Nephron (organoid): ENCODE measurements around the gene SPEG.

Experiments used
- H3K27ac Mint-ChIP-seq, 3 experiments: 2 replicates each; pipeline ENCODE4 v1.8.0; 2020; ENCODE audit warnings: mixed read lengths in 3 of 3, mild to moderate bottlenecking in 2 of 3, moderate library complexity in 1 of 3
- H3K27me3 Mint-ChIP-seq: 2 replicates; pipeline ENCODE4 v1.8.0; 2021; ENCODE audit warnings: low read depth, mild to moderate bottlenecking, moderate library complexity, mixed read lengths
- H3K36me3 Mint-ChIP-seq: 2 replicates; pipeline ENCODE4 v1.8.0; 2020; ENCODE audit warnings: low read depth, mixed read lengths
- H3K4me1 Mint-ChIP-seq: 2 replicates; pipeline ENCODE4 v1.8.0; 2020; ENCODE audit warnings: mixed read lengths
- H3K4me3 Mint-ChIP-seq, 3 experiments: 2 replicates each; pipeline ENCODE4 v1.8.0; 2020; ENCODE audit warnings: mild to moderate bottlenecking in 3 of 3, mixed read lengths in 3 of 3, moderate library complexity in 2 of 3
- H3K9me3 Mint-ChIP-seq: 2 replicates; pipeline ENCODE4 v1.8.0; 2020; ENCODE audit warnings: mixed read lengths
- TF ChIP-seq, protein P1 (sequence below), 3 experiments: fragments of 200-600 bp; sonication (generic); IDR thresholded peaks; one replicate each; pipeline ENCODE4 v1.5.0; 2021; ENCODE audit warnings: antibody characterized with exemption in 3 of 3; ENCODE audit not compliant: unreplicated experiment in 3 of 3

The SPEG gene

DNA sequence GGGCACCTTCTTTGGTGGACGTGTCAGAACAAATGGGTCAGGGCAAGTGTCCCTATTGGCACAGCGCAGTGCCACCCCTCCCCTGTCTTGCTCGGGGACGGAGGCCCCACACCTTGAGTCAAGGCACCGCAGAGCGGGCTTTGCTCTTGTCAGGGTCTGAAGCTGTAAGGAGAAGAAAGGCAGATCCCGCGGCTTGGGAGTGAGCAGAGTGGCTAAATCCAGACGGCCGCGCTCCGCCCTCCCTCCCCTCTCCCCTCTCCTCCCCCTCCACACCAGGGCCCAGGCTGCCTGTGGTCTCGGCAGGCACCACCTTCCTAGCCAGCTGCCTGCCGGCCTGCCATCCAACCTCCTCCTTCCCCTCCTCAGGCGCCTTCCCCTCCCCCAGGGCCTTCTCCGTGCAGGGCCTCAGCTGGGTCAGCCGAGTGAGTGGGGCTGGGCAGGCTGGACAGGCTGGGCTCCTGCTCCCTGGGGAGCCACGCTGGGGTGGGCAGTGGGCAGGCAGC is 25.8 kb downstream of the SPEG start:
- peak overlapping the region; percentile 72 to 80 (median 72) for H3K27ac Mint-ChIP-seq

DNA sequence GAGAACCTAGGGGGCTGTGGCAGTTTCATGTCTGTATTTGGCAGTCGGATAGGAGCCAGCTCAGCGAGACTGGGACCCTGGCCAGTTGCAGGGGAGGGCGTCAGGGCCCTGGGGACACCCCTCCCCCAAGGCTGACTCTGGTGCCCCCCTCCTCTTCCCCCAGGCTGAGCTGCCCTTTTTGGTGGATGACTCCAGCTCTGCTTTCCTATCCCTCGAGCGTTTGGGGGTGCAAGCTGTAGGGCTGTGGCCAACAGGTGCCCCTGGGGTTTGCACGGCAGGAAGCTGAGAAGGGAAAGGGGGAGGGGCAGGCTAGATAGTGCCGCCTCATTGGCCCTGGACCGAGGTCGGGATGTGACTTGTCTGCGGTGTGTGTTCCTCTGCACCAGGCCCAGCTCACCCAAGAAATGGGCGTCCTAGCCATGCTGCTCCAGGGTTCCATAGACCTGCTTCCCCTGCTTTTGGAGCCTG is 26.4 kb downstream of the SPEG start:
- TF ChIP-seq, protein P1, sequence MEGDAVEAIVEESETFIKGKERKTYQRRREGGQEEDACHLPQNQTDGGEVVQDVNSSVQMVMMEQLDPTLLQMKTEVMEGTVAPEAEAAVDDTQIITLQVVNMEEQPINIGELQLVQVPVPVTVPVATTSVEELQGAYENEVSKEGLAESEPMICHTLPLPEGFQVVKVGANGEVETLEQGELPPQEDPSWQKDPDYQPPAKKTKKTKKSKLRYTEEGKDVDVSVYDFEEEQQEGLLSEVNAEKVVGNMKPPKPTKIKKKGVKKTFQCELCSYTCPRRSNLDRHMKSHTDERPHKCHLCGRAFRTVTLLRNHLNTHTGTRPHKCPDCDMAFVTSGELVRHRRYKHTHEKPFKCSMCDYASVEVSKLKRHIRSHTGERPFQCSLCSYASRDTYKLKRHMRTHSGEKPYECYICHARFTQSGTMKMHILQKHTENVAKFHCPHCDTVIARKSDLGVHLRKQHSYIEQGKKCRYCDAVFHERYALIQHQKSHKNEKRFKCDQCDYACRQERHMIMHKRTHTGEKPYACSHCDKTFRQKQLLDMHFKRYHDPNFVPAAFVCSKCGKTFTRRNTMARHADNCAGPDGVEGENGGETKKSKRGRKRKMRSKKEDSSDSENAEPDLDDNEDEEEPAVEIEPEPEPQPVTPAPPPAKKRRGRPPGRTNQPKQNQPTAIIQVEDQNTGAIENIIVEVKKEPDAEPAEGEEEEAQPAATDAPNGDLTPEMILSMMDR (IDR thresholded peaks at IDR 0.05; ENCODE audit: unreplicated experiment in 3 of 3): no peak
- peaks cover 24% of the 10 kb centered on the region for H3K4me1 Mint-ChIP-seq
- no peaks in the 10 kb centered on the region for H3K9me3 Mint-ChIP-seq
- peaks cover 8% of the 10 kb centered on the region for H3K36me3 Mint-ChIP-seq
- no peaks in the 10 kb centered on the region for H3K27me3 Mint-ChIP-seq
- H3K27ac Mint-ChIP-seq: peak overlapping the region in 1 of 3 experiments; percentile 22
- H3K4me3 Mint-ChIP-seq: no peak overlapping the region

More for the DNA sequence above, 25.8 kb downstream of the SPEG start:
- TF ChIP-seq, protein P1 (IDR thresholded peaks at IDR 0.05; ENCODE audit: unreplicated experiment in 3 of 3): no peak
- peaks cover 8% of the 10 kb centered on the region for H3K36me3 Mint-ChIP-seq
- no peaks in the 10 kb centered on the region for H3K27me3 Mint-ChIP-seq
- peak overlapping the region in 1 of 3 experiments; percentile 70 for H3K4me3 Mint-ChIP-seq
- no peaks in the 10 kb centered on the region for H3K9me3 Mint-ChIP-seq
- H3K4me1 Mint-ChIP-seq: peaks cover 27% of the 10 kb centered on the region

DNA sequence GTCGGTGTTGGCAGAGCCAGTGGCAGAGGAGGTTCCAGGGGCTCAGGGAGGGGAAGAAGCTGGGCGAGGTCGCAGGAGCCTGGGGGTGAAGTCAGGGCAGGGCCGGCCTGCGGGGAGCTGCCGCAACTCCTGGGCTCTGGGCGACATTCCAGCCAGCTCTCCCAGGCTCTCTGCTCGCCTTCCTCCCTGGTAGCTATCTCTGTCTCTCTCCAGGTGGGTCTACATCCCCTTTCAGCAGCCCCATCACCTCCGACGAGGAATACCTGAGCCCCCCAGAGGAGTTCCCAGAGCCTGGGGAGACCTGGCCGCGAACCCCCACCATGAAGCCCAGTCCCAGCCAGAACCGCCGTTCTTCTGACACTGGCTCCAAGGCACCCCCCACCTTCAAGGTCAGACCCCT is 27.0 kb downstream of the SPEG start:
- TF ChIP-seq, protein P1 (IDR thresholded peaks at IDR 0.05; ENCODE audit: unreplicated experiment in 3 of 3): no peak
- Mint-ChIP-seq H3K27ac (no peak overlapping the region), H3K4me3 (no peak overlapping the region), H3K9me3 (no peaks in the 10 kb centered on the region), H3K27me3 (no peaks in the 10 kb centered on the region), H3K36me3 (peaks cover 8% of the 10 kb centered on the region), H3K4me1 (peaks cover 24% of the 10 kb centered on the region)

DNA sequence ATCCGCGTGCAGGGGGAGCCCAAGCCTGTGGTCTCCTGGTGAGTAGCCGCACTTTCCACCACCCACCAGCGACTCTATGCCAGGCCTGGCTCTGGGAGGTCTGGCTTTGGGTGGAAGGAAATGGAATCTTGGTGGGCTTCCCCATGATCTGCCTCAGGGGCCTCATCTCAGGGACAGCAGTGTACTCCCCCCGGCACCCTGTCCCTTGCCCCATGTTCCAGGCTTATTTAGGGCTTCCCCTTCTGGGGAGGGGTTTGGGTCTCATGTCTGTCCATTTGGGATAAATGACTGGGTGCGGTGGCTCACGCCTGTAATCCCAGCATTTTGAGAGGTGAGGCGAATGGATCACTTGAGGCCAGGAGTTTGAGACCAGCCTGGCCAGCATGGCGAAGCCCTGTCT is 27.7 kb downstream of the SPEG start:
- peaks cover 8% of the 10 kb centered on the region for H3K36me3 Mint-ChIP-seq
- no peak overlapping the region for H3K27ac Mint-ChIP-seq
- peaks cover 24% of the 10 kb centered on the region for H3K4me1 Mint-ChIP-seq
- TF ChIP-seq, protein P1 (IDR thresholded peaks at IDR 0.05; ENCODE audit: unreplicated experiment in 3 of 3): no peak
- H3K4me3 Mint-ChIP-seq: no peak overlapping the region
- H3K9me3 Mint-ChIP-seq: no peaks in the 10 kb centered on the region
- no peaks in the 10 kb centered on the region for H3K27me3 Mint-ChIP-seq

DNA sequence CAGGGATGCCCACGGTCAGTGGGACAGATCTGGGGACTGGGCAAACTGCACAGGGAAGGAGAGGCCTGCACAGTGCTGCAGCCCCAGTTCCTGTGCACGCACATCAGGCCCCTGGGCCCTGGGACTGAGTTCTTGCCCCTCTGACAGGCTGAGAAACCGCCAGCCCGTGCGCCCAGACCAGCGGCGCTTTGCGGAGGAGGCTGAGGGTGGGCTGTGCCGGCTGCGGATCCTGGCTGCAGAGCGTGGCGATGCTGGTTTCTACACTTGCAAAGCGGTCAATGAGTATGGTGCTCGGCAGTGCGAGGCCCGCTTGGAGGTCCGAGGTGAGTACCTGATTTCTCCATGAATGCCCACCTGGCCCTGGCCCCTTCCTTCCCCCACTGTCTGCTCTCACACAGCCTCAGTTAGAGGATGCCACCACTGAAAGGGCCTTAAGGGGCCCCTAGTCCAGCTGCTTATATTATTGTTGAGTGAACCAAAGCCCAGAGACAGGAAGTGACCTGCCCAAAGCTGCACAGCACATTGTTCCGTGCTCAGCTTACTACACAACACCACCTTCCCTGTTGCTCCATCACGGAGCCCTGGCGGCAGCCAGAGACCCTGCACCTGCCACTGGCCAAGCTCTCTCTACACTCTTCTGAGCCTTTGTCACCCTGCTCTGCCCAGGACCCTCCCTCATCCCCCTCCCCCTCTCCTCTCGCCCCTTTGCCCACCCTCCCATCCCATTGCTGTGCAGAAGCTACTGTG is 29.8 kb downstream of the SPEG start:
- H3K27me3 Mint-ChIP-seq: no peaks in the 10 kb centered on the region
- no peak overlapping the region for H3K4me3 Mint-ChIP-seq
- H3K9me3 Mint-ChIP-seq: no peaks in the 10 kb centered on the region
- H3K36me3 Mint-ChIP-seq: peaks cover 8% of the 10 kb centered on the region
- TF ChIP-seq, protein P1 (IDR thresholded peaks at IDR 0.05; ENCODE audit: unreplicated experiment in 3 of 3): no peak
- H3K4me1 Mint-ChIP-seq: peaks cover 8% of the 10 kb centered on the region
- no peak overlapping the region for H3K27ac Mint-ChIP-seq
